HEK293 (cell line): ENCODE data around the gene DOK5.

Experiments used
- CTCF ChIA-PET: fragments of 350-600 bp; formaldehyde crosslinking; extraction: SDS; loops from one replicate; lab custom pipeline; 2021; ENCODE audit warnings: antibody characterized with exemption; lab: Yijun Ruan, JAX
- POLR2A ChIA-PET: fragments of 300-600 bp; formaldehyde crosslinking; extraction: SDS; loops from one replicate; lab custom pipeline; 2020; ENCODE audit warnings: antibody characterized with exemption, inconsistent platforms; lab: Yijun Ruan, JAX
- H3K27ac ChIP-seq: fragments of 200-500 bp; sonication (Bioruptor generic); 2 replicates; pipeline ENCODE4 v1.5.1; 2014; ENCODE audit warnings: low read depth, low read length, control low read depth, inconsistent platforms; ENCODE audit errors: extremely low read depth
- H3K36me3 ChIP-seq, 2 experiments: fragments of 200-500 bp in 1 of 2; sonication (Bioruptor generic) in 1 of 2; 1 replicate in 1 of 2; 2 replicates in 1 of 2; pipeline ENCODE4 v1.5.1; 2014 to 2017; ENCODE audit warnings: inconsistent platforms in 2 of 2, low read length in 2 of 2; ENCODE audit not compliant: control insufficient read depth in 2 of 2, insufficient read depth in 1 of 2
- H3K4me1 ChIP-seq: fragments of 200-500 bp; sonication (Bioruptor generic); 2 replicates; pipeline ENCODE4 v1.5.1; 2014; ENCODE audit warnings: mild to moderate bottlenecking, low read length, inconsistent platforms; ENCODE audit not compliant: control insufficient read depth, insufficient read depth
- H3K4me3 ChIP-seq: 2 replicates; pipeline ENCODE4 v1.5.1; 2011; ENCODE audit warnings: low read depth, mild to moderate bottlenecking, control low read depth, low read length, moderate library complexity
- H3K9me3 ChIP-seq: fragments of 200-500 bp; sonication (Bioruptor generic); 2 replicates; pipeline ENCODE4 v1.5.1; 2014; ENCODE audit warnings: low read depth, low read length, inconsistent platforms; ENCODE audit not compliant: control insufficient read depth, insufficient read depth
- GLI2 ChIP-seq: fragments of 450-650 bp; formaldehyde crosslinking; IDR thresholded peaks from 2 replicates; pipeline ENCODE4; 2017; ENCODE audit warnings: missing biosample characterization, missing genetic modification characterization, low read depth, borderline replicate concordance
- HIC1 ChIP-seq: fragments of 450-650 bp; formaldehyde crosslinking; IDR thresholded peaks from 2 replicates; pipeline ENCODE4 v1.5.1; 2016; ENCODE audit warnings: missing biosample characterization, missing genetic modification characterization
- HOXA7 ChIP-seq: sonication (generic); formaldehyde crosslinking; IDR thresholded peaks from 2 replicates; pipeline ENCODE4 v1.8.1; 2022; ENCODE audit warnings: missing genetic modification reagents, borderline replicate concordance
- HOXD13 ChIP-seq: sonication (generic); formaldehyde crosslinking; IDR thresholded peaks from 2 replicates; pipeline ENCODE4 v1.8.0; 2022; ENCODE audit warnings: missing genetic modification reagents, borderline replicate concordance
- KLF10 ChIP-seq: fragments of 450-650 bp; IDR thresholded peaks from 2 replicates; pipeline ENCODE4 v1.5.1; 2018; ENCODE audit warnings: missing biosample characterization, mild to moderate bottlenecking, missing genetic modification characterization
- OSR2 ChIP-seq: fragments of 450-650 bp; formaldehyde crosslinking; IDR thresholded peaks from 2 replicates; pipeline ENCODE4 v1.5.1; 2016; ENCODE audit warnings: missing biosample characterization, missing genetic modification characterization
- REST ChIP-seq: fragments of 450-650 bp; formaldehyde crosslinking; IDR thresholded peaks from 2 replicates; pipeline ENCODE4 v1.5.1; 2016; ENCODE audit warnings: missing biosample characterization, missing genetic modification characterization
- TRIM28 ChIP-seq: IDR thresholded peaks from 2 replicates; pipeline ENCODE4 v1.6.1; 2011; ENCODE audit warnings: low read length, control low read depth, borderline replicate concordance
- ZFP41 ChIP-seq: fragments of 450-650 bp; formaldehyde crosslinking; IDR thresholded peaks from 2 replicates; pipeline ENCODE4 v1.5.1; 2016; ENCODE audit warnings: missing biosample characterization, missing genetic modification characterization, borderline replicate concordance
- ZNF112 ChIP-seq: fragments of 450-650 bp; formaldehyde crosslinking; IDR thresholded peaks from 2 replicates; pipeline ENCODE4 v1.5.0; 2017; ENCODE audit warnings: missing biosample characterization, missing genetic modification characterization
- ZNF138 ChIP-seq: fragments of 450-650 bp; formaldehyde crosslinking; IDR thresholded peaks from 2 replicates; pipeline ENCODE4 v1.5.1; 2016; ENCODE audit warnings: missing biosample characterization, missing genetic modification characterization, borderline replicate concordance
- ZNF354C ChIP-seq: fragments of 450-650 bp; formaldehyde crosslinking; IDR thresholded peaks from 2 replicates; pipeline ENCODE4 v1.5.1; 2016; ENCODE audit warnings: missing biosample characterization, missing genetic modification characterization, low read depth, borderline replicate concordance
- ZNF510 ChIP-seq: fragments of 450-650 bp; formaldehyde crosslinking; IDR thresholded peaks from 2 replicates; pipeline ENCODE4 v1.5.1; 2018; ENCODE audit warnings: mild to moderate bottlenecking, missing genetic modification characterization, missing biosample characterization; ENCODE audit not compliant: insufficient replicate concordance
- ZNF521 ChIP-seq: fragments of 450-650 bp; formaldehyde crosslinking; IDR thresholded peaks from 2 replicates; pipeline ENCODE4 v1.5.1; 2017; ENCODE audit warnings: missing biosample characterization, mild to moderate bottlenecking, missing genetic modification characterization
- ZNF561 ChIP-seq: fragments of 450-650 bp; IDR thresholded peaks from 2 replicates; pipeline ENCODE4 v1.5.1; 2018; ENCODE audit warnings: missing biosample characterization, missing genetic modification characterization, borderline replicate concordance
- ZNF623 ChIP-seq: fragments of 450-650 bp; formaldehyde crosslinking; IDR thresholded peaks from 2 replicates; pipeline ENCODE4 v1.5.1; 2016; ENCODE audit warnings: missing biosample characterization, missing genetic modification characterization
- ZNF670 ChIP-seq: fragments of 450-650 bp; formaldehyde crosslinking; IDR thresholded peaks from 2 replicates; pipeline ENCODE4 v1.5.1; 2016; ENCODE audit warnings: missing biosample characterization, missing genetic modification characterization, low read depth
- ZNF704 ChIP-seq: fragments of 450-650 bp; formaldehyde crosslinking; IDR thresholded peaks from 2 replicates; pipeline ENCODE4 v1.5.1; 2016; ENCODE audit warnings: missing biosample characterization, missing genetic modification characterization
- ZNF792 ChIP-seq: fragments of 450-650 bp; formaldehyde crosslinking; IDR thresholded peaks from 2 replicates; pipeline ENCODE4 v1.5.1; 2016; ENCODE audit warnings: missing biosample characterization, missing genetic modification characterization

Gene DOK5

GRCh38 chr20:54514028-54514607 lies 38.7 kb downstream of the DOK5 start:
- no peaks in the 10 kb centered on the region for H3K9me3 ChIP-seq
- H3K4me1 ChIP-seq = no peaks in the 10 kb centered on the region
- H3K4me3 ChIP-seq = no peak overlapping the region
- H3K27ac ChIP-seq = no peak overlapping the region
- CTCF ChIA-PET = no interaction called here
- no peaks in the 10 kb centered on the region for H3K36me3 ChIP-seq
- no peak for TF ChIP-seq HOXA7 (CRISPR knock-in tag)
- TF ChIP-seq ZNF623 (tag by site-specific recombination) = no peak
- no peak for TF ChIP-seq ZNF521
- TF ChIP-seq KLF10 (tag by site-specific recombination) = no peak
- no peak for TF ChIP-seq ZNF354C
- TF ChIP-seq ZNF561 (tag by site-specific recombination) = no peak
- no peak for TF ChIP-seq ZNF510
- TF ChIP-seq ZNF138 (tag by site-specific recombination) = no peak
- no peak for TF ChIP-seq REST (tag by site-specific recombination)
- TF ChIP-seq ZFP41 (tag by site-specific recombination) = no peak
- no peak for TF ChIP-seq ZNF704 (tag by site-specific recombination)
- TF ChIP-seq ZNF112 (tag by site-specific recombination) = no peak
- TF ChIP-seq GLI2 (tag by site-specific recombination) = no peak
- TF ChIP-seq HOXD13 (CRISPR knock-in tag) = no peak
- TF ChIP-seq OSR2 (tag by site-specific recombination) = no peak
- no peak for TF ChIP-seq ZNF670 (tag by site-specific recombination)
- no peak for TF ChIP-seq ZNF792 (tag by site-specific recombination)
- no peak for TF ChIP-seq HIC1 (tag by site-specific recombination)
- no peak for TF ChIP-seq TRIM28
- POLR2A ChIA-PET = no interaction called here
